Activated CD8-positive, alpha-beta memory T cell treated with anti-CD3 and anti-CD28 coated beads for 24 hours (primary cell): ENCODE data around the gene OCRL.

ENCODE experiments used
- DNase-seq: peaks from one replicate; pipeline ENCODE4 v3.0.0-alpha.2; 2020

OCRL gene

GRCh38 chrX:129640737-129641136, 100.7 kb downstream of the OCRL start:
- DNase-seq: no peak

DNA sequence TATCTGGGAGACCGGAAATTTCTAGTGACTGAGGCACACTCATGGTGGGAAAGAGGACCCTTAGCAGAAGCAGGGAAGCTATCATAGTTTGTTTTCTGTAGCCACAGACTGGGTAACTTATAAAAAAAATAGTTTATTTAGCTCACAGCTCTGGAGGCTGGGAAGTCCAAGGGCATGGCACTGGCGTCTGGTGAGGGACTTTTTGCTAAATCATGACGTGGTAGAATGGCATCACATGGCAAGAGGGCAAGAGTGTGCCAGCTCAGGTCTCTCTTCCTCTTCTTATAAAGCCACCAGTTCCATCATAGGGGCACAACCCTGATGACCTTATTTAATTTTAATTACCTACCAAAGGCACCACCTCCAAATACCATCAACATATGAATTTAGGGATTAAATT, 101.4 kb downstream of the OCRL start:
- no peak for DNase-seq

DNA sequence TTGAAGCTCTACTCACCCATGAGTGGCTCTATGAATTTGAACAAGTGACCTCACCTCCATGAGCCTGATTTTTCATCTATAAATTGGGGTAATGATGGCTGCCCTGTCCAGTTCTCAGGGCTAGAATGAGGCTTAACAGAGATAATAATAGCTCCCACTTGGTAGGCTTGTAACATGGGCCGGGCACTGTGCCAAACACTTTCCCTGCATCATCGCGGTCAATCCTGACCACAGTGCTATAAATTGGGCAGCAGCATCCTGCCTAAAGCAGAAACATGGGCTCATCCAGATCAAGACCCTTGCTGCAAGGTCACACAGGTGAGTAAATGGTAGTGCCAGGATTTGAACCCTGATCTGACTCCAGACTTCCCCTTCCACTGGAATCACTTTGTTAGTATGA, 101.9 kb downstream of the OCRL start:
- no peak for DNase-seq
